Activated B cell treated with CpG ODN at 0.5 μM for 24 hours (primary cell): ENCODE results near the gene ANXA6. TPM values are rescaled to one million over a fixed set of nuclear protein-coding genes. Genes with fewer than 3 reads are reported as not detected.

Experiments used
- ATAC-seq: fragments of 200-7000 bp; cut with Tn5 transposase; one replicate; pipeline ENCODE4 v1.10.0; 2021; ENCODE audit warnings: low read depth, mild to moderate bottlenecking, moderate library complexity
- CTCF ChIA-PET: fragments of 350-600 bp; sonication (Branson Sonifier 250); formaldehyde crosslinking; loops from one replicate; lab custom pipeline; 2021; ENCODE audit warnings: antibody characterized with exemption; lab: Charles Lee
- POLR2A ChIA-PET: fragments of 350-600 bp; sonication (Branson Sonifier 250); formaldehyde crosslinking; loops from one replicate; lab custom pipeline; 2021; ENCODE audit warnings: antibody characterized with exemption; lab: Charles Lee
- DNase-seq: peaks from one replicate; pipeline ENCODE4 v3.0.0; 2022
- H3K27ac Mint-ChIP-seq: one replicate; pipeline ENCODE4 v1.8.0; 2020; ENCODE audit warnings: mixed read lengths
- H3K27me3 Mint-ChIP-seq: one replicate; pipeline ENCODE4 v1.8.0; 2021; ENCODE audit warnings: mixed read lengths
- H3K36me3 Mint-ChIP-seq: one replicate; pipeline ENCODE4 v1.8.0; 2021; ENCODE audit warnings: low read depth, mixed read lengths
- H3K4me1 Mint-ChIP-seq: one replicate; pipeline ENCODE4 v1.8.0; 2021; ENCODE audit warnings: mixed read lengths
- H3K4me3 Mint-ChIP-seq: one replicate; pipeline ENCODE4 v1.8.0; 2020; ENCODE audit warnings: mild to moderate bottlenecking, mixed read lengths
- H3K9me3 Mint-ChIP-seq: one replicate; pipeline ENCODE4 v1.8.0; 2020; ENCODE audit warnings: mixed read lengths
- intact Hi-C: fragments of 100-400 bp; cut with micrococcal nuclease; formaldehyde crosslinking; loops from one replicate; pipeline ENCODE4 v1.15.1; 2024
- total RNA-seq: library from RNA; stranded (reverse); gene quantifications from 2 replicates; pipeline ENCODE4 v1.2.3, GENCODE V29; 2022
- TF ChIP-seq, protein P1 (sequence below): fragments of 200-600 bp; IDR thresholded peaks from one replicate; pipeline ENCODE4 v1.8.0; 2022; ENCODE audit warnings: antibody characterized with exemption, mild to moderate bottlenecking

ANXA6 gene
- total RNA-seq, 1 donor from 2014 or later = 367 TPM

DNA sequence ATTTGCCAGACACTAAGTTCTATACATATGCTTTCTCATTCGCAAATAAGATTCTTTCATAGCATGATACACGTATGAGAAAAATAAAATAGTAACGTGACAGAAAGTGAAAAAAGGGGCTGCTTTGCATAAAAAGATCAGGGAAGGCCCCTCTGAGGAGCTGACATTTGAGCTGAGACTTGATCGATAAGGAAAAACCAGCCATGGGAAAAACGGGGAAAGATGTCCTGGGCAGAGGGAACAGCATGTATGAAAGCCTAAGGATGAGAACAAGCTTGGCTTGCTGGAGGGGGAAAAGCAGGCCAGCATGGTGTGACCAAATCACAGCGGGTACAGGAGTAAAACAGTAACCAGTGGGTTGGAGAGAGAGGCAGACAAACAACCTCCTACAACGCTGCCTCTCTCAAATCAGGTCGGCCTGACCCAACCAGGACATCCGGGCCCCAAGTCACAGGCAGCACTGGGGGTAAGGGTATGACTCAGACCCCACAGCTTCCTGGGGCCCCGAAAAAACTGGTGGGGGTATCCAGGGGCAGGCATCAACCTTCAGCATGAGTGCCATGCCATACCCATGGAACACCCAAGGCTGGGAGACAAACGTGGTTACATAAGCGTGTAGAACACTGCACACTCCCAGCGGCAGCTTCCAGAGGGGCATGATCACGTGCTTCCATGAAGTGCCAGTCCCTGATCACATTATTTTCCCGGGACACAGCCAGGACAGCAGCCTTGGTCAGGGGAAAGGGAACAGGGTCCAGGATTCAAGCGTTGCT lies 78.9 kb downstream of the ANXA6 start:
- no peaks in the 10 kb centered on the region for H3K9me3 Mint-ChIP-seq
- intact Hi-C loops = loop anchor here (1.0 kb wide), 4 partner anchors 9 to 46 kb away; no protein-coding TSS in a partner anchor
- peaks cover 89% of the 10 kb centered on the region for H3K4me1 Mint-ChIP-seq
- TF ChIP-seq, protein P1, sequence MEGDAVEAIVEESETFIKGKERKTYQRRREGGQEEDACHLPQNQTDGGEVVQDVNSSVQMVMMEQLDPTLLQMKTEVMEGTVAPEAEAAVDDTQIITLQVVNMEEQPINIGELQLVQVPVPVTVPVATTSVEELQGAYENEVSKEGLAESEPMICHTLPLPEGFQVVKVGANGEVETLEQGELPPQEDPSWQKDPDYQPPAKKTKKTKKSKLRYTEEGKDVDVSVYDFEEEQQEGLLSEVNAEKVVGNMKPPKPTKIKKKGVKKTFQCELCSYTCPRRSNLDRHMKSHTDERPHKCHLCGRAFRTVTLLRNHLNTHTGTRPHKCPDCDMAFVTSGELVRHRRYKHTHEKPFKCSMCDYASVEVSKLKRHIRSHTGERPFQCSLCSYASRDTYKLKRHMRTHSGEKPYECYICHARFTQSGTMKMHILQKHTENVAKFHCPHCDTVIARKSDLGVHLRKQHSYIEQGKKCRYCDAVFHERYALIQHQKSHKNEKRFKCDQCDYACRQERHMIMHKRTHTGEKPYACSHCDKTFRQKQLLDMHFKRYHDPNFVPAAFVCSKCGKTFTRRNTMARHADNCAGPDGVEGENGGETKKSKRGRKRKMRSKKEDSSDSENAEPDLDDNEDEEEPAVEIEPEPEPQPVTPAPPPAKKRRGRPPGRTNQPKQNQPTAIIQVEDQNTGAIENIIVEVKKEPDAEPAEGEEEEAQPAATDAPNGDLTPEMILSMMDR = no peak
- H3K4me3 Mint-ChIP-seq = peak overlapping the region; percentile 93
- ChIA-PET POLR2A (interaction anchor here (0.7 to 11.0 kb wide), 27 partner anchors 9 to 667 kb away, joined by 3 to 242 read pairs (median 8); partner anchors contain the start of genes ANXA6, CCDC69, CD74 and GM2A), CTCF (interaction anchor here (0.7 to 2.7 kb wide), 7 partner anchors 9 to 47 kb away, joined by 3 to 18 read pairs (median 5); no protein-coding TSS in a partner anchor)
- H3K27me3 Mint-ChIP-seq = no peaks in the 10 kb centered on the region
- peak; percentile 58 for DNase-seq
- H3K27ac Mint-ChIP-seq = peak overlapping the region; percentile 94
- peak; percentile 53 for ATAC-seq
- peaks cover 62% of the 10 kb centered on the region for H3K36me3 Mint-ChIP-seq

DNA sequence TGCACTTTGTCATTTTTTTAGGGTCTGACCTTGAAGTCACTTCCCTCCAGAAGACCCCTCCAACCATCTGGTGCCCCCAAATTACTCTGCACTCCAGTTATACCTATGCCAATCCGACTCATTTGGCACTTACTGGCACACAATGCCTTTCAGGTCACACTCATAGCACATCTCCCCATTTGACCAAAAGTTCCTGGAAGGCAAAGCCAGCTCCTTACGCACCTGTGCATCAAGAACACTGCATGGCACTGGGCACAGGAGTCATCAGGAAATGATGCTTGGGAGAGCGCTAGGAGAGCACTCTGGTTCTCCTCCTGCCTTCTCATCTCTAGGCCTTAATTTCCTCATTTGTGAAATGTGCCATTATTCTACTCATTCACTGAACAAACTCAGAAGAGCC lies 79.6 kb downstream of the ANXA6 start:
- peak overlapping the region; percentile 94 for H3K27ac Mint-ChIP-seq
- TF ChIP-seq, protein P1 = no peak
- ATAC-seq (peak; percentile 0), DNase-seq (no peak)
- H3K9me3 Mint-ChIP-seq = no peaks in the 10 kb centered on the region
- peaks cover 89% of the 10 kb centered on the region for H3K4me1 Mint-ChIP-seq
- CTCF ChIA-PET = interaction anchor here (0.9 to 2.7 kb wide), 4 partner anchors 8 to 48 kb away, joined by 3 to 18 read pairs (median 5); no protein-coding TSS in a partner anchor
- no peaks in the 10 kb centered on the region for H3K27me3 Mint-ChIP-seq
- peak overlapping the region; percentile 93 for H3K4me3 Mint-ChIP-seq
- intact Hi-C loops = loop anchor here (1.0 kb wide), 4 partner anchors 9 to 46 kb away; no protein-coding TSS in a partner anchor
- peaks cover 68% of the 10 kb centered on the region for H3K36me3 Mint-ChIP-seq
- POLR2A ChIA-PET = interaction anchor here (0.9 to 11.0 kb wide), 20 partner anchors 8 to 666 kb away, joined by 3 to 242 read pairs (median 14); partner anchors contain the start of genes CCDC69 and CD74

DNA sequence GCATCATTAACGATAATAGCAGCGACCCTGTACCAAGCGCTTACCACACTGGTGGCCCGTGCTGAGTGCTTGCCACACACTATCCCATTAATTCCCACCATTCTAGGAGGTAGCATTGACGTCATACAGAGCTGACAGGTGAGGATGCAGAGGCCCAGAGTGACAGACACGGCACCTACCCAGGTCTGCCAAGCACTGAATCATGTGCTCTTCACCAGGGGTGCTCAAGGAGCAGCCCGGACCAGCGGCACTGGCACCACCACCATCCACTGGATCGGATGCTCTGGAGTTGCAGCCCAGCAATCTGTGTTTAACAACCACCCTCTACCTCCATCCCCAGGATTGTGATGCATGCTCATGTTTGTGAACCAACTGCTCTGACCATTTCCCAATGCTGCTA lies 80.2 kb downstream of the ANXA6 start:
- TF ChIP-seq, protein P1 = no peak
- ATAC-seq = no peak
- Mint-ChIP-seq H3K36me3 (peaks cover 73% of the 10 kb centered on the region), H3K4me1 (peaks cover 89% of the 10 kb centered on the region), H3K4me3 (peak overlapping the region; percentile 93), H3K27ac (peak overlapping the region; percentile 94), H3K27me3 (no peaks in the 10 kb centered on the region), H3K9me3 (no peaks in the 10 kb centered on the region)
- intact Hi-C loops = no loop called here
- DNase-seq = no peak
- ChIA-PET POLR2A (interaction anchor here (1.3 to 11.0 kb wide), 10 partner anchors 8 to 180 kb away, joined by 4 to 242 read pairs (median 34); partner anchors contain the start of gene CCDC69), CTCF (interaction anchor here (2.4 kb wide), 1 partner anchor 38 kb away, joined by 8 read pairs; no protein-coding TSS in a partner anchor)

DNA sequence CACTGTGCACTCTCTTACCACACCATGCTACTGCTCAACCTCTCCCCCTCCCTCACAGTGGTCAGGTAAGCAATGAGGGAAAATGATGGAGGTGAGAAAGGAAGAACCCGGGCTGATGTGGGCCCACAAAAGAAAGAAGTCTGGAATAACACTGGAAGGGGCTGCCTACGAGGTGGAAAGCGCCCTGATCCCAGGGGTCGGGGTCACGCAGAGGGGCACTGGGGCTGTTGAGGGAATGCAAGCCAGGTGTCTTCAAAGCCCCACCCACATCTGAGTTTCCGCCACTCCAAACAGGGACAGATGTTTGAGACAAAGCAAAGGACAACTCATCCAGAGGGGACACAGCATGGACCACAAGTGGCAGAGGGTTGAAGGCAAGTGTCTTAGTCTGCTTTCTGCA lies 81.0 kb downstream of the ANXA6 start:
- POLR2A ChIA-PET = interaction anchor here (1.2 to 11.0 kb wide), 7 partner anchors 7 to 49 kb away, joined by 6 to 242 read pairs (median 44); no protein-coding TSS in a partner anchor
- no peak for ATAC-seq

More for the DNA sequence above, 81.0 kb downstream of the ANXA6 start:
- peak overlapping the region; percentile 94 for H3K27ac Mint-ChIP-seq
- H3K4me1 Mint-ChIP-seq = peaks cover 91% of the 10 kb centered on the region
- H3K27me3 Mint-ChIP-seq = no peaks in the 10 kb centered on the region
- TF ChIP-seq, protein P1 = no peak
- no peak for DNase-seq
- peaks cover 81% of the 10 kb centered on the region for H3K36me3 Mint-ChIP-seq
- peak overlapping the region; percentile 93 for H3K4me3 Mint-ChIP-seq
- CTCF ChIA-PET = interaction anchor here (1.0 to 2.4 kb wide), 4 partner anchors 10 to 38 kb away, joined by 3 to 8 read pairs (median 3); no protein-coding TSS in a partner anchor
- intact Hi-C loops = no loop called here
- H3K9me3 Mint-ChIP-seq = no peaks in the 10 kb centered on the region
